Activated CD8-positive, alpha-beta T cell treated with anti-CD3 and anti-CD28 coated beads, Interleukin-2, amount 10 ng/mL, durations not matched to agents 7 days and 5 days (primary cell): ENCODE results near the gene USP7. TPM values are rescaled to one million over a fixed set of nuclear protein-coding genes. Genes with fewer than 3 reads are reported as not detected.
"Not testable (repeated sequence)": the region's sequence is repeated elsewhere in the genome, so short reads cannot be mapped to it uniquely, and the experiment has no call there.

Experiments
- ATAC-seq: fragments of 150-1000 bp; cut with Tn5 transposase; one replicate; pipeline ENCODE4 v1.10.0; 2021; ENCODE audit warnings: moderate library complexity
- CTCF ChIA-PET: fragments of 350-600 bp; sonication (Branson Sonifier 250); formaldehyde crosslinking; loops from one replicate; lab custom pipeline; 2021; ENCODE audit warnings: antibody characterized with exemption; lab: Charles Lee
- POLR2A ChIA-PET: fragments of 350-600 bp; sonication (Branson Sonifier 250); formaldehyde crosslinking; loops from one replicate; lab custom pipeline; 2021; ENCODE audit warnings: antibody characterized with exemption; lab: Charles Lee
- DNase-seq: peaks from one replicate; pipeline ENCODE4 v3.0.0-alpha.2; 2020
- H3K27ac Mint-ChIP-seq: one replicate; pipeline ENCODE4 v1.8.0; 2021; ENCODE audit warnings: mild to moderate bottlenecking, mixed read lengths
- H3K27me3 Mint-ChIP-seq: one replicate; pipeline ENCODE4 v1.8.0; 2021; ENCODE audit warnings: low read depth, mixed read lengths
- H3K36me3 Mint-ChIP-seq: one replicate; pipeline ENCODE4 v1.8.0; 2021; ENCODE audit warnings: low read depth, mixed read lengths
- H3K4me1 Mint-ChIP-seq: one replicate; pipeline ENCODE4 v1.8.0; 2021; ENCODE audit warnings: low read depth, mixed read lengths
- H3K4me3 Mint-ChIP-seq: one replicate; pipeline ENCODE4 v1.8.0; 2021; ENCODE audit warnings: mild to moderate bottlenecking, mixed read lengths
- H3K9me3 Mint-ChIP-seq: one replicate; pipeline ENCODE4 v1.8.0; 2022; ENCODE audit warnings: mixed read lengths; ENCODE audit not compliant: insufficient read depth
- total RNA-seq, 2 experiments: library from RNA; stranded (reverse); gene quantifications; one replicate each; pipeline ENCODE4 v1.2.3, GENCODE V29; 2021

USP7 gene
- total RNA-seq, 2 experiments from 2014 or later, result 134 to 144 TPM

DNA sequence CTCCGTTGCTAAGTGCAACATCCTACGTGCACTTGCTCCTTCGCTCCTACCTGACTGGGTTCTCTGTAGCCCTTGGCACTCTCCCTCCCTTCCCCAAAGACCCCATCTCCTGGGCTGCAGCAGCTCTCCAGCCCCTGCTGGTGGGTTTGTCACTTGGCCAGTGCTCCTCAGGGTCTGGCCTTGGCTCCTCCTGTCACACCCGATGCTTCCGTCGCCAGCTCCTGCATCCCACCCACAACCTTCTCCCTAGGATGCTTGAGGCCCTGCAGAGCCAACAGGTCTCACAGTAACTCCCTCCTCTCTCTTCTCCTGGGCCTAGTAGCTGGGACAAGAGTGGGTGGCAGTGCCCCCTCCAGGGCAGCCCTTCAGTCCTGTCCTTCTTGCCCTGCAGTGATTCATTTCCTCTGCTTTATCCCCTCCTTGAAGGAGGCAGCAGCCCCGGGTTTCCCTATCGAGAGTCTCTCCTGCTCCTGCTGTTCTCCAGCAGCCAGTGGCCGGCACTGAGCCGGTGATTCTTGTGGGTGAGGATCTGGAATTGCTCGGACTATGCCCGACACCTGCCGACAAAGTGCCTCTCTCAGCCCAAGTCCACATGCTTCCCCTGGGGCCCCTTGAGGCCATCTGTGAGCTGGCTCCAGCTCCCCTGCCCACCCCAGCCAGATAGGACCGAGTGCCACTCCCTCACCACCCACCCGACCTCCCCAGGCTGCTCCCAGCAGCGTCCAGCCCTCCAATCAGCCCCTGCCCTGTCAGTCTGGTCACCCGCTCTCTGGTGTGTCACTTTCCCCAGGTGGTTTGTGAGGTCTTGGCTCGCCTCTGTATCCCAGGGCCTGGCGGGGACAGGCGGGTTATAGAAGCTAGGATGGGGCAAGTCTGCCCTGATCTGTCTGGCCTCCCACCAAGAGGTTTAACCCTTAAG, 77.8 kb downstream of the USP7 start:
- Mint-ChIP-seq H3K4me3 (no peak overlapping the region), H3K27ac (no peak overlapping the region), H3K36me3 (peaks cover 16% of the 10 kb centered on the region), H3K27me3 (peaks cover 5% of the 10 kb centered on the region), H3K9me3 (no peaks in the 10 kb centered on the region), H3K4me1 (peaks cover 9% of the 10 kb centered on the region)
- no peak for DNase-seq
- ChIA-PET CTCF (interaction anchor here (0.9 kb wide), 1 partner anchor 249 kb away, joined by 3 read pairs; no protein-coding TSS in a partner anchor), POLR2A (interaction anchor here (1.0 to 1.2 kb wide), 2 partner anchors 9 to 17 kb away, joined by 3 read pairs; partner anchors contain the start of gene CARHSP1)
- ATAC-seq, result peak; percentile 21

DNA sequence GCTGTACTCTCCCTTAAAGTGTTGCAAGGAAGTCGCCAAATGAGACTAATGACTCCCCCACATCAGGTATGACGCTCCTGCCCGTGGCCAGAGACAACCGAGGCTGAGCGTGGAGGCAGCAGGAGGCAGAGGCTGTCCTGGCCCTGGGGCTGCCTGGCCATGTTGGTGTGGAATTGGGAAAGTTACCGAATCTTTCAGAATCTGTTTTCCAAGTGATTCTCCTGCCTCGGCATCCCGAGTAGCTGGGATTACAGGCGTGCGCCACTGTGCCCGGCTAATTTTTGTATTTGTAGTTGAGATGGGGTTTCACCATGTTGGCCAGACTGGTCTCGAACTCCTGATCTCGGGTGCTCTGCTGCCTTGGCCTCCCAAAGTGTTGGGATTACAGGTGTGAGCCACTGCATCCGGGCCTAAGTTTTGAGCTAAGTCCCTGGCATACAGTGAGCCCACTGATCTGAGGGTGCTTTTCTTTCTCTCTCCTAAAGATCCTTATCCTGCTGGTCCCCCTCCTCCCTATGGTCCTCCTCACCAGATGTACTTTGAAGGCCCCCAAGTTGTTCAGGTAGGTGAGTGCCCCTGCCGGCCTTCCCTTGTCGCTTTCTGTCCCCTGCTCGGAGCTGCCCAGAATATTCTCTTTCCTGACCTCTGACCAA, 80.9 kb downstream of the USP7 start:
- Mint-ChIP-seq H3K9me3 (no peaks in the 10 kb centered on the region), H3K27ac (no peak overlapping the region), H3K27me3 (peaks cover 5% of the 10 kb centered on the region), H3K4me3 (no peak overlapping the region), H3K36me3 (peaks cover 5% of the 10 kb centered on the region), H3K4me1 (peaks cover 23% of the 10 kb centered on the region)
- no peak for ATAC-seq
- no peak for DNase-seq
- ChIA-PET CTCF (interaction anchor here (2.0 kb wide), 1 partner anchor 9 kb away, joined by 5 read pairs; no protein-coding TSS in a partner anchor), POLR2A (interaction anchor here (2.2 kb wide), 1 partner anchor 14 kb away, joined by 6 read pairs; the partner anchor contains the start of gene CARHSP1)

DNA sequence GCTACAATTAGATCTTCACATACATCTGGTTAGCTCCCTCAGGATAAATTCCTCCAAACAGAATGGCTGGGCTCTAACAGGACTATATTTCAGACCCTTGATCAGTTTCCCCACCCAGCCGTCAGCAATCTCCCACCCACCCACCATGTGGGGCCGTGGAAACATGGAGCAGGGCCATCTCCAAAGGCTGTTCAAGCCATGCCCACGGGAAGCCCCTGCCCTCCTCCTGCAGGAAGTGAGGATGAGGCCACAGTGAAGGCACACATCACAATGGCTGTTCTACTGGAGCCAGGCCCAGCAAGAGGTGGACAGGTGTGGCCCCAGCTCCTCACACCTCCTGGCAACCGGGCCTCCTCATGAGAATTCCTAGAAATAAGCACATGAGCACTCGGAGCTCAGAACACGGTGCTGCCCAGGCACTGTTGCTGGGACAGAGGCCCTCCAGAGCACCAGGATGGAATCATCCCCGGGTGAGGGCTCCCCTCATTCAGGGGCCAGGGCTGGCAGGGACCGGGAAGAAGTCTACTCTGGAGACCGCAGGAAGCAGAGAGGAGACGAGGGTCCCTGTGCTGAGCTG, 81.6 kb downstream of the USP7 start, which contains the start of gene LITAFD:
Gene LITAFD (plus strand): TSS at position 311 of the 577 bp plus-strand sequence. CDS start 2,005 bp downstream, outside the sequence.
- no peak within 1 kb of the TSS for H3K4me3 Mint-ChIP-seq
- H3K27ac Mint-ChIP-seq, result no peak within 1 kb of the TSS
- H3K9me3 Mint-ChIP-seq, result no peaks in the 10 kb centered on the region
- peaks cover 2% of the 10 kb centered on the region for H3K36me3 Mint-ChIP-seq
- ChIA-PET POLR2A (interaction anchor here (1.3 to 2.5 kb wide), 2 partner anchors 13 to 85 kb away, joined by 3 to 12 read pairs; partner anchors contain the start of genes CARHSP1, PMM2 and TMEM186), CTCF (interaction anchor here (1.1 to 4.1 kb wide), 6 partner anchors 8 to 313 kb away, joined by 3 to 34 read pairs (median 8); no protein-coding TSS in a partner anchor)
- DNase-seq, result no peak
- ATAC-seq, result no peak
- peaks cover 25% of the 10 kb centered on the region for H3K4me1 Mint-ChIP-seq
- H3K27me3 Mint-ChIP-seq, result peaks cover 5% of the 10 kb centered on the region

DNA sequence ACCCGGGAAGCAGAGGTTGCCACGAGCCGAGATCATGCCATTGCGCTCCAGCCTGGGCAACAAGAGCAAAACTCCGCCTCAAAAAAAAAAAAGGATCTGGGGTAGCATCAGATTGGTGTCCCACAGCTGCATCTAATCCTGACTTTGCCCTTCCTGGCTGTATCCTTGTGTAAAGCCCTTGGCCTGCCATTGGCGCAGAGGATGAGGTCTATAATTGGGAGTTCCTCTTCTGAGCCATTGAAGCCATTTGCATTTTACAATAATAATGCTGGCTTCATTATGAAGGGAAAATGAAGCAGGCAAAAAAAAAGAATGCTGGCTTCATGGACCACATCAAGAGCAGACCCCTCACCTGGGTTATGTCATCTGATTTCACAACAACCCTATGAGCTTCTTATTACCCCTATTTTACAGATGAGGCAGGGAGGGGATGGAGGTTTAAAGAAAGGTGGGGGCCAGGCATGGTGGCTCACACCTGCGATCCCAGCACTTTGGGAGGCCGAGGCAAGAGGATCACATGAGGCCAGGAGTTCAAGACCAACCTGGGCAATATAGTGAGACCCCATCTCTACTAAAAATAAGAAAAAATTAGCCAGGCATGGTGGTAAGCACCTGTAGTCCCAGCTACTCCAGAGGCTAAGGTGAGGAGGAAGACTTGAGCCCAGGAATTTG, 82.7 kb downstream of the USP7 start:
- H3K9me3 Mint-ChIP-seq, result no peaks in the 10 kb centered on the region
- no peak for ATAC-seq
- CTCF ChIA-PET, result interaction anchor here (0.6 to 4.1 kb wide), 33 partner anchors 8 to 314 kb away, joined by 3 to 34 read pairs (median 5); partner anchors contain the start of genes CARHSP1, PMM2 and TMEM186
- DNase-seq, result no peak
- POLR2A ChIA-PET, result interaction anchor here (1.3 to 2.5 kb wide), 3 partner anchors 12 to 312 kb away, joined by 3 to 12 read pairs (median 4); partner anchors contain the start of genes CARHSP1, PMM2 and TMEM186
- H3K27ac Mint-ChIP-seq, result no peak overlapping the region
- H3K36me3 Mint-ChIP-seq, result no peaks in the 10 kb centered on the region
- H3K27me3 Mint-ChIP-seq, result peaks cover 5% of the 10 kb centered on the region
- H3K4me1 Mint-ChIP-seq, result peaks cover 23% of the 10 kb centered on the region
- no peak overlapping the region for H3K4me3 Mint-ChIP-seq

DNA sequence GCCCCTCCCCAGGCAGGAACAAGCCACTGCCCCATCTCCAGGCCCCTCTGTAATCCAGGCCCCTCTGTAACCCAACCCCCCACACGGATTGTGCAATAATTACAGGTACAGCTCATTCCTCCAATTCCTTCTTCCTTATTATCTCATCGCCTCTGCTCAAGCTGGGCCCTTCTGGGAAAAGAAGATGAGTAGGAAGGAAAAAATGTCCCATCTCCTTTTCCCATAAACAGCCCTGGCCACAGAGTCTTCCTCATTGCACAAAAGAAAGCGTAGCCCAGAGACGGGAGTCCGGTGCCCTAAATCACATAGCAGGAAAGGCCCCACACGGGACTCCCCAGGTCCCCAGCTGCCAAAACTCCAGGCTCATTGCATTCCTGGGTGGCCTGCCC, 85.2 kb downstream of the USP7 start:
- no peak for ATAC-seq
- POLR2A ChIA-PET, result interaction anchor here (2.0 kb wide), 1 partner anchor 10 kb away, joined by 13 read pairs; the partner anchor contains the start of gene CARHSP1
- H3K36me3 Mint-ChIP-seq, result no peaks in the 10 kb centered on the region
- no peaks in the 10 kb centered on the region for H3K9me3 Mint-ChIP-seq
- no peak for DNase-seq
- H3K4me1 Mint-ChIP-seq, result peaks cover 31% of the 10 kb centered on the region
- H3K27me3 Mint-ChIP-seq, result no peaks in the 10 kb centered on the region
- H3K27ac Mint-ChIP-seq, result no peak overlapping the region
- CTCF ChIA-PET, result interaction anchor here (0.7 to 4.1 kb wide), 6 partner anchors 7 to 311 kb away, joined by 4 to 34 read pairs (median 16); partner anchors contain the start of genes CARHSP1, PMM2 and TMEM186
- no peak overlapping the region for H3K4me3 Mint-ChIP-seq

DNA sequence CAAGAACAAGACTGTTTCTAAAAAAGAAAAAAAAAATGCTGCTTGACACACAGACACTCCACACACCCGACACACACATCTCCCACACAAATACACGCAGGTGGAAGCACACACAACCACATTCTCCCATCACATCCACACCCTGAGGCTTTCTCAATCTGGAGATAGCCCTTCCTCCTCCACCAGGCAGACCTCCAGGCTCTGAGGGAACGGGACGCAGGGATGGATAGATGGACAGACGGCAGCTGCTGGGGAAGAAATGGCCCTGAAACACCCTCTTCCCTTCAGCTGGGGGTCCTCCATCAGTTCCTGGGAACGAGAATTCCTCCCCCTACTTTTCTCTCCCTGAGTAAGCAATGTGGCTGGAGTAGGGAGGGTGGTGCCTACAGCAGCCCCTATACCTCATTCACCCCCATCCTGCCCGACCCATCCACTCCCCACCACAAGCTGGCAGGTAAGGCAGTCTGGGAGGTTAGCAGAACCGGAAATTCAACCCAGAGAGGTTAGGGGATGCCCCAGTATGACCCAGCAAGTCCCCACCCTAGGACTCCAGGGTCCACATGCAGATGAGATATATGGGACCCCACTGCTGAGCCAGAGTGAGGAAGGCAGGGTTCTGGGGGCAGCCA, 85.7 kb downstream of the USP7 start:
- Mint-ChIP-seq H3K27me3 (no peaks in the 10 kb centered on the region), H3K9me3 (no peaks in the 10 kb centered on the region), H3K27ac (peak overlapping the region; percentile 10), H3K4me3 (no peak overlapping the region), H3K36me3 (no peaks in the 10 kb centered on the region), H3K4me1 (peaks cover 33% of the 10 kb centered on the region)
- DNase-seq (no peak), ATAC-seq (peak; percentile 24)
- ChIA-PET CTCF (interaction anchor here (0.7 to 4.1 kb wide), 4 partner anchors 7 to 311 kb away, joined by 3 to 34 read pairs (median 12); partner anchors contain the start of gene CARHSP1), POLR2A (interaction anchor here (2.0 kb wide), 1 partner anchor 10 kb away, joined by 13 read pairs; the partner anchor contains the start of gene CARHSP1)

DNA sequence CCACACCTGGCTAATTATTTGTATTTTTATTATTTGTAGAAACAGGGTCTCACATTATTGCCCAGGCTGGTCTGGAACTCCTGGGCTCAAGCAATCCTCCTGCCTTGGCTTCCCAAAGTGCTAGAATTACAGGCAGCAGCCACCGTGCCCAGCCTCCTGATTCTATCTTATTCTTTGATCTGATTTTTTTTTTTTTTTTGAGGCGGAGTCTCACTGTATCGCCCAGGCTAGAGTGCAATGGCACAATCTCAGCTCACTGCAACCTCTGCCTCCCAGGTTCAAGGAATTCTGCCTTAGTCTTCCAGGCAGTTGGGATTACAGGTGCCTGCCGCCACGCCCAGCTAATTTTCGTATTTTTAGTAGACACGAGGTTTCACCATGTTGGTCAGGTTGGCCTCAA, 88.4 kb downstream of the USP7 start:
- H3K4me3 Mint-ChIP-seq, DNase-seq, H3K9me3 Mint-ChIP-seq, ATAC-seq, H3K27me3 Mint-ChIP-seq, H3K36me3 Mint-ChIP-seq, POLR2A ChIA-PET, H3K27ac Mint-ChIP-seq: not testable (repeated sequence)
- peaks cover 42% of the 10 kb centered on the region for H3K4me1 Mint-ChIP-seq
- CTCF ChIA-PET, result interaction anchor here (1.0 kb wide), 1 partner anchor 61 kb away, joined by 3 read pairs; no protein-coding TSS in a partner anchor

DNA sequence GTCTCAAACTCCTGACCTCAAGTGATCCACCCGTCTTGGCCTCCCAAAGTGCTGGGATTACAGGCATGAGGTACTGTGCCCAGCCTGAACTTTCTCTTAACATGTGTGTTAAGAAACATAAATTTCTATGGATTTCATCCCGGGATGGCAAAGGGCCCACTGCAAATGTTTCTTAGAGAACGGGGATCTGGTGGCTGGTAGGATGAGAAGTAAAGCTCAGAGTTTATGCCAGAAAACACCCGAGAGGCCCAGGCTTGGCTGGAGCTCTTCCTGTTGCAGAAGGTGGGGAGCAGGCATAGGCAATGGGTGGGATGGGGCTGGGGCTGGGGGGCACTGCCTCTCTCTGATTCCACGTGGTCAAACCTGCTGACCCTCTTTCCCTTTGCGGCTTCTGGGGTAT, 89.3 kb downstream of the USP7 start:
- POLR2A ChIA-PET, result interaction anchor here (0.5 kb wide), 1 partner anchor 15 kb away, joined by 3 read pairs; no protein-coding TSS in a partner anchor
- Mint-ChIP-seq H3K36me3 (no peaks in the 10 kb centered on the region), H3K27ac (peak overlapping the region; percentile 74), H3K4me1 (peaks cover 45% of the 10 kb centered on the region), H3K9me3 (no peaks in the 10 kb centered on the region), H3K4me3 (no peak overlapping the region), H3K27me3 (no peaks in the 10 kb centered on the region)
- ATAC-seq (no peak), DNase-seq (no peak)
- CTCF ChIA-PET, result interaction anchor here (0.7 to 2.0 kb wide), 9 partner anchors 9 to 307 kb away, joined by 3 to 5 read pairs (median 4); no protein-coding TSS in a partner anchor

DNA sequence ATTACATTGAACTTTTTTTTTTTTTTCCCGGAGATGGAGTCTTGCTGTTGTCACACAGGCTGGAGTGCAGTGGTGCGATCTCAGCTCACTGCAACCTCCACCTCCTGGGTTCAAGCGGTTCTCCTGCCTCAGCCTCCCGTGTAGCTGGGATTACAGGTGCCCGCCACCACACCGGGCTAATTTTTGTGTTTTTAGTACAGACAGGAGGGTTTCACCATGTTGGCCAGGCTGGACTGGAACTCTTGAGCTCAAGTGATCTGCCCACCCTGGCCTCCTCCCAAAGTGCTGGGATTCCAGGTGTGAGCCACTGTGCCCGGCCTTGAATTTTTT, 89.9 kb downstream of the USP7 start:
- H3K9me3 Mint-ChIP-seq, result not testable (repeated sequence)

More for the DNA sequence above, 89.9 kb downstream of the USP7 start:
- H3K4me1 Mint-ChIP-seq, result peaks cover 48% of the 10 kb centered on the region
- H3K4me3 Mint-ChIP-seq, H3K27me3 Mint-ChIP-seq, H3K36me3 Mint-ChIP-seq, H3K27ac Mint-ChIP-seq, DNase-seq, ATAC-seq: not testable (repeated sequence)
- ChIA-PET POLR2A (interaction anchor here (0.5 kb wide), 1 partner anchor 15 kb away, joined by 3 read pairs; no protein-coding TSS in a partner anchor), CTCF (interaction anchor here (0.7 to 2.0 kb wide), 14 partner anchors 9 to 306 kb away, joined by 3 to 6 read pairs (median 3); no protein-coding TSS in a partner anchor)
